ENCODE measurements around the gene NPRL2. TPM values are rescaled to one million over a fixed set of nuclear protein-coding genes. Genes with fewer than 3 reads are reported as not detected.

Gene NPRL2
- total RNA-seq, 2 experiments from 2014 or later = 59.8 to 60.3 TPM

DNA sequence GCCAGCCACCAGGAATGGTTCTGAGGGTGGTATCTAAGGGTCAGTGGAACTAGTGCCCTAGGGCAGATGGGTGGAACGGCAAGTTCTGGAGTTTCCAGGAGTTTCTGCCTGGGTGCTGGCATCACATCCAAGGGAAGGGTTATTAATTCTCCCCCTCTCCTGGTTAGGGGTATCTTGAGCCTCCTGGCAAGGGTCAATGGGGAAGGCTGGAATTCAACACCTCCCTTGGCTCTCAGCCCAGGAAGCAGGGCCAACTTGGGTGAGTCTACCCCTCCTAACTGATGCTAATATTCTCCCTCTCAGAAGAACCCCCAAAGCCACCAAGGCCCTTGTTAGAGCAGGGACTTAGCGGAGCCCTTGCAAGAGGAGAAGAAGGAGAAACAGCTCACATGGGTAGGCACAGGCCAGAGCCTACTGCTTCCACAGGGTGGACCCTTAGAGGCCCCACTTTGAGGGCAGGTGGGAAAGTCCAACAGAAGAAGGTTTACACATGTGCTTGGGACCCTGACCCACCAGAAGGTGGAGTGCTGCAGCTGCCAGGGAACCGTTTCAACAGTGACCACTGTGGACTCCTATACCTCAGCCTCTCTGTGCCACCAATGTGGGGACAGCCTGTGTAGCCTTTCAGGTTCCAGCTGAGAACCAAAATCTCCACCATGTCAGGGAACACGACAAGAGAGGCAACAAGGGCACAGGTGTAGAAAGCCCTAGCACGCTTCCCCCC lies 5.4 kb upstream of the NPRL2 start:
- H3K27me3 Mint-ChIP-seq (ENCODE audit: low read depth) = no peaks in the 10 kb centered on the region
- peaks cover 61% of the 10 kb centered on the region for H3K4me1 Mint-ChIP-seq (ENCODE audit: low read depth)
- H3K9me3 Mint-ChIP-seq (ENCODE audit: insufficient read depth) = no peaks in the 10 kb centered on the region
- ChIA-PET CTCF (interaction anchor here (1.0 to 2.0 kb wide), 6 partner anchors 9 to 186 kb away, joined by 3 to 11 read pairs (median 4); partner anchors contain the start of genes RASSF1 and ZMYND10), POLR2A (interaction anchor here (0.8 to 3.5 kb wide), 3 partner anchors 10 to 18 kb away, joined by 3 to 21 read pairs (median 11); partner anchors contain the start of genes RASSF1 and ZMYND10)
- DNase-seq (no peak), ATAC-seq (no peak)
- H3K4me3 Mint-ChIP-seq = peak overlapping the region; percentile 96
- no peak overlapping the region for H3K27ac Mint-ChIP-seq
- peaks cover 39% of the 10 kb centered on the region for H3K36me3 Mint-ChIP-seq (ENCODE audit: low read depth)

GRCh38 chr3:50354850-50355249 lies 4.3 kb upstream of the NPRL2 start:
- peaks cover 64% of the 10 kb centered on the region for H3K4me1 Mint-ChIP-seq (ENCODE audit: low read depth)
- H3K27ac Mint-ChIP-seq = no peak overlapping the region
- H3K4me3 Mint-ChIP-seq = no peak overlapping the region
- ATAC-seq = no peak
- no peaks in the 10 kb centered on the region for H3K9me3 Mint-ChIP-seq (ENCODE audit: insufficient read depth)
- DNase-seq = no peak
- ChIA-PET CTCF (interaction anchor here (1.1 kb wide), 1 partner anchor 17 kb away, joined by 3 read pairs; no protein-coding TSS in a partner anchor), POLR2A (interaction anchor here (1.2 to 3.5 kb wide), 3 partner anchors 13 to 55 kb away, joined by 3 to 21 read pairs (median 7); partner anchors contain the start of genes HYAL3, NAA80 and RASSF1)
- peaks cover 47% of the 10 kb centered on the region for H3K36me3 Mint-ChIP-seq (ENCODE audit: low read depth)
- H3K27me3 Mint-ChIP-seq (ENCODE audit: low read depth) = no peaks in the 10 kb centered on the region

GRCh38 chr3:50354186-50354764 lies 3.7 kb upstream of the NPRL2 start:
- H3K9me3 Mint-ChIP-seq (ENCODE audit: insufficient read depth) = no peaks in the 10 kb centered on the region
- no peaks in the 10 kb centered on the region for H3K27me3 Mint-ChIP-seq (ENCODE audit: low read depth)
- no peak overlapping the region for H3K4me3 Mint-ChIP-seq
- no peak for DNase-seq
- peaks cover 50% of the 10 kb centered on the region for H3K36me3 Mint-ChIP-seq (ENCODE audit: low read depth)
- H3K4me1 Mint-ChIP-seq (ENCODE audit: low read depth) = peaks cover 64% of the 10 kb centered on the region
- no peak for ATAC-seq
- ChIA-PET CTCF (interaction anchor here (1.1 to 1.6 kb wide), 2 partner anchors 16 to 18 kb away, joined by 3 to 6 read pairs; no protein-coding TSS in a partner anchor), POLR2A (interaction anchor here (0.8 to 3.5 kb wide), 6 partner anchors 8 to 55 kb away, joined by 3 to 21 read pairs (median 4); partner anchors contain the start of genes HYAL3, NAA80 and RASSF1)
- no peak overlapping the region for H3K27ac Mint-ChIP-seq

DNA sequence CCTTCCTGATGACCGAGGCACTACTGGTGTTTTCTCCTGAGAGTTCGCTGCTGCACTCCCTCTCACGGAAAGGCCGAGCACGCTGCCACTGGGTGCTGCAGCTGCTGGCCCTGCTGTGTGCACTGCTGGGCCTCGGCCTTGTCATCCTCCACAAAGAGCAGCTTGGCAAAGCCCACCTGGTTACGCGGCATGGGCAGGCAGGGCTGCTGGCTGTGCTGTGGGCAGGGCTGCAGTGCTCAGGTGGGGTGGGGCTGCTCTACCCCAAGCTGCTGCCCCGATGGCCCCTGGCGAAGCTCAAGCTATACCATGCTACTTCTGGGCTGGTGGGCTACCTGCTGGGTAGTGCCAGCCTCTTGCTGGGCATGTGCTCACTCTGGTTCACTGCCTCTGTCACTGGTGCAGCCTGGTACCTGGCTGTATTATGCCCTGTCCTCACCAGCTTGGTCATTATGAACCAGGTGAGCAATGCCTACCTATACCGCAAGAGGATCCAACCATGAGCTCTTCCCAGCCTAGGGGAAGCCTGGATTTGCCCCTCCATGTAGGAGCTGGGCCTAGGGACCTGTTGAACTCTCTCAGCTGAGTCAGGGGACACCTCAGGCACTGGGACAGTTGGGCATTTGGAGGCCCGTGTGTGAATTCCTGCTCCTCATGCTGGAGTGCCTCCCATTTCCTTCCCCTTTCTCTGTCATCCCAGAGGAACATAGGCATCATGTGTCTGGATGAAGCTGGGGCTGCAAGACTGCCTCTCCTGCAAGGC lies 2.9 kb upstream of the NPRL2 start:
- no peaks in the 10 kb centered on the region for H3K27me3 Mint-ChIP-seq (ENCODE audit: low read depth)
- ChIA-PET POLR2A (interaction anchor here (0.8 to 3.5 kb wide), 7 partner anchors 8 to 78 kb away, joined by 3 to 21 read pairs (median 4); partner anchors contain the start of genes HYAL3, NAA80 and RASSF1), CTCF (interaction anchor here (0.9 to 1.6 kb wide), 7 partner anchors 8 to 248 kb away, joined by 3 to 9 read pairs (median 4); partner anchors contain the start of genes HYAL3 and NAA80)
- no peak overlapping the region for H3K4me3 Mint-ChIP-seq
- ATAC-seq = no peak
- no peak for DNase-seq
- no peaks in the 10 kb centered on the region for H3K9me3 Mint-ChIP-seq (ENCODE audit: insufficient read depth)
- H3K27ac Mint-ChIP-seq = no peak overlapping the region
- H3K4me1 Mint-ChIP-seq (ENCODE audit: low read depth) = peaks cover 70% of the 10 kb centered on the region
- peaks cover 57% of the 10 kb centered on the region for H3K36me3 Mint-ChIP-seq (ENCODE audit: low read depth)

DNA sequence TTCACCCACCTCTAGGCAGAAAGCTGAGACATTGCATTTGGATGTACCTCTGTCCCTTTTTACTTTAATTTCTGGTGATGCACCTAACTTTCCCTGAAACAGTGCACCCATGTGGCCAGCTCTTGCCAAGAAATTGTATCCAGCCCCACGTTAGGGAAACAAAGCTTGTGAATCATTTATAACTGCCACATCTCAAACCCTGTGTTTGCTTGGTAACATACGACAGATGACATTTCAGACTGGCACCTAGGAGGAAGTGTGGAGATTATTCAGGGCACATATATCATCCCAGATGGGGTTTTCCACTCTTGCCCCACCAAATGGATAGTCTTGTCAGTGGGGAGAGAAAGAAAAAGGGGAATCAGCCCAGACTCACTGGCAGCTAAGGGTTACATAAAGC lies 2.2 kb upstream of the NPRL2 start:
- ATAC-seq = no peak
- POLR2A ChIA-PET = interaction anchor here (0.7 to 3.5 kb wide), 6 partner anchors 9 to 79 kb away, joined by 3 to 21 read pairs (median 4); partner anchors contain the start of gene RASSF1
- Mint-ChIP-seq H3K27ac (no peak overlapping the region), H3K9me3 (ENCODE audit: insufficient read depth) (no peaks in the 10 kb centered on the region), H3K4me3 (no peak overlapping the region), H3K4me1 (ENCODE audit: low read depth) (peaks cover 70% of the 10 kb centered on the region), H3K36me3 (ENCODE audit: low read depth) (peaks cover 59% of the 10 kb centered on the region), H3K27me3 (ENCODE audit: low read depth) (no peaks in the 10 kb centered on the region)
- no peak for DNase-seq
- CTCF ChIA-PET = interaction anchor here (0.9 to 1.6 kb wide), 7 partner anchors 9 to 249 kb away, joined by 3 to 9 read pairs (median 4); partner anchors contain the start of genes HYAL3 and NAA80

- DNase-seq (no peak), ATAC-seq (no peak)
- ChIA-PET CTCF (interaction anchor here (1.1 to 3.2 kb wide), 5 partner anchors 10 to 262 kb away, joined by 3 to 21 read pairs (median 4); no protein-coding TSS in a partner anchor), POLR2A (interaction anchor here (0.9 to 3.2 kb wide), 7 partner anchors 10 to 266 kb away, joined by 3 to 35 read pairs (median 6); partner anchors contain the start of genes CISH, HYAL3, MAPKAPK3 and NAA80)
- H3K4me3 Mint-ChIP-seq = peak overlapping the region; percentile 96
- H3K36me3 Mint-ChIP-seq (ENCODE audit: low read depth) = peaks cover 59% of the 10 kb centered on the region
- H3K27ac Mint-ChIP-seq = peak overlapping the region; percentile 99
- no peaks in the 10 kb centered on the region for H3K9me3 Mint-ChIP-seq (ENCODE audit: insufficient read depth)
- H3K27me3 Mint-ChIP-seq (ENCODE audit: low read depth) = no peaks in the 10 kb centered on the region
- H3K4me1 Mint-ChIP-seq (ENCODE audit: low read depth) = peaks cover 67% of the 10 kb centered on the region
Measured at GRCh38 chr3:50351323-50351697, 735 bp upstream of the NPRL2 start.

GRCh38 chr3:50350213-50350526 lies 405 bp downstream of the NPRL2 start:
- peaks cover 68% of the 10 kb centered on the region for H3K4me1 Mint-ChIP-seq (ENCODE audit: low read depth)
- ChIA-PET POLR2A (interaction anchor here (0.7 to 3.2 kb wide), 10 partner anchors 9 to 537 kb away, joined by 3 to 35 read pairs (median 6); partner anchors contain the start of genes CISH, HYAL3, MAPKAPK3 and NAA80), CTCF (interaction anchor here (1.0 to 5.9 kb wide), 13 partner anchors 8 to 263 kb away, joined by 3 to 31 read pairs (median 5); partner anchors contain the start of genes GNAI2, RASSF1 and TMEM115)
- ATAC-seq (no peak), DNase-seq (no peak)
- peak overlapping the region; percentile 96 for H3K4me3 Mint-ChIP-seq
- no peaks in the 10 kb centered on the region for H3K9me3 Mint-ChIP-seq (ENCODE audit: insufficient read depth)
- H3K27me3 Mint-ChIP-seq (ENCODE audit: low read depth) = no peaks in the 10 kb centered on the region
- peak overlapping the region; percentile 99 for H3K27ac Mint-ChIP-seq
- peaks cover 56% of the 10 kb centered on the region for H3K36me3 Mint-ChIP-seq (ENCODE audit: low read depth)

DNA sequence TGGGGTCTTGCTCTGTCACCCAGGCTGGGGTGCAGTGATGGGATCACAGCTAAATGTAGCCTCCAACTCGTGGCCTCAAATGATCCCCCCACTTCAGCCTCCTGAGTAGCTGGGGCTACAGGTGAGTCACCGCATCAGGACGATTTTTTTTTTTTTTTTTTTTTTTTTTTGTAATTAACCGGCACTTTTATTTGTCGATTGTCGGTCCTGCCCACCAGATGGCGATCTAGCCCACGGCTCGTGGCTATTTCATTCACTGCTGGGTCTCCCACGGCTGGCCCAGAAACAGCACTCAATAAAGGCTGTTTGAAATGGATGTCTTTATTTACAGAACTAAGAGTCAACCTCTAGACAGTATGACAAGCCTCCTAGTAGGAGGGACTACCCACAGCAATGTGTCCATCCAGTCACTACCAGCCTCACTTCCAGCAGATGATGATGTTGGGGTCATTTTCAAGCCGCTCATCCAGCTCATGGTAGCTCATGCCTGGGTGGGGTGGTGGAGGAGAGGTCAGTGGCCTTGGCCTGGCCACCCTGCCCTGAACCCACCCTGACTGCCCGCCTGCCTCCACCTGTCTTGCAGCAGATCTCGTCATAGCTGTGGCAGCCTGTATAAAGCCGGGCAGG lies 3.3 kb downstream of the NPRL2 start:
- Mint-ChIP-seq H3K27me3 (ENCODE audit: low read depth) (no peaks in the 10 kb centered on the region), H3K27ac (peak overlapping the region; percentile 77), H3K4me1 (ENCODE audit: low read depth) (peaks cover 85% of the 10 kb centered on the region), H3K4me3 (peak overlapping the region; percentile 15), H3K36me3 (ENCODE audit: low read depth) (peaks cover 46% of the 10 kb centered on the region), H3K9me3 (ENCODE audit: insufficient read depth) (no peaks in the 10 kb centered on the region)
- POLR2A ChIA-PET = interaction anchor here (0.9 to 4.3 kb wide), 3 partner anchors 10 to 224 kb away, joined by 3 to 25 read pairs (median 3); no protein-coding TSS in a partner anchor
- CTCF ChIA-PET = interaction anchor here (0.6 to 5.9 kb wide), 9 partner anchors 8 to 254 kb away, joined by 3 to 31 read pairs (median 5); no protein-coding TSS in a partner anchor
- DNase-seq = peak; percentile 87
- peak; percentile 5 for ATAC-seq

- peak within 1 kb of the TSS; percentile 62 for H3K27ac Mint-ChIP-seq
- ChIA-PET POLR2A (interaction anchor here (1.0 to 4.3 kb wide), 2 partner anchors 8 to 11 kb away, joined by 3 to 25 read pairs; no protein-coding TSS in a partner anchor), CTCF (interaction anchor here (1.3 to 5.9 kb wide), 5 partner anchors 9 to 266 kb away, joined by 3 to 31 read pairs (median 4); partner anchors contain the start of gene CISH)
- no peaks in the 10 kb centered on the region for H3K9me3 Mint-ChIP-seq (ENCODE audit: insufficient read depth)
- no peaks in the 10 kb centered on the region for H3K27me3 Mint-ChIP-seq (ENCODE audit: low read depth)
- H3K4me1 Mint-ChIP-seq (ENCODE audit: low read depth) = peaks cover 89% of the 10 kb centered on the region
- H3K4me3 Mint-ChIP-seq = peak within 1 kb of the TSS; percentile 60
- DNase-seq (peak; percentile 85), ATAC-seq (peak; percentile 16)
- peaks cover 39% of the 10 kb centered on the region for H3K36me3 Mint-ChIP-seq (ENCODE audit: low read depth)
Measured at GRCh38 chr3:50345586-50346234, 4.9 kb downstream of the NPRL2 start, which contains the start of gene ZMYND10. ZMYND10 (minus strand) TSS chr3:50345732; CDS start chr3:50345579, 153 bp downstream.

DNA sequence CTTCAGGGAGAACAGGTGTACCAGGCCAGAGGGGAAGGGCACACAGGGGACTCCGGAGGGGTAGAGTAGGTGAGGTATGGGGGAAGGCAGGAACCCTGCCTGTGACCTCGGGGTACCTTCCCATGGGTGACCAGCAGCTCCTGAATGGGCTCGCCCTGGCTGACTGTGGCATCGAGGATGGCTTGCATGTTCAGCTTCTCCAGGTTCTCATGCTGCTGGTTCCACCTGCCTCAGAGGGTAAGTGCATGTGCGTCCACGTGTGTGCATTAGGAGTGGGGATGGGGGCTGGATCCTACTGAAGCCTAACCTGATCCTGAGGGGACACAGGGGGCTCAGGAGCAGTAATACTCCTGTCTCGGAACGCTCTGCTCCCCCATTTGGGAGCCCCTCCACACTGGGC lies 5.6 kb downstream of the NPRL2 start:
- ChIA-PET CTCF (interaction anchor here (1.0 to 5.9 kb wide), 6 partner anchors 9 to 267 kb away, joined by 3 to 31 read pairs (median 4); partner anchors contain the start of gene CISH), POLR2A (interaction anchor here (1.0 to 4.3 kb wide), 2 partner anchors 7 to 12 kb away, joined by 3 to 25 read pairs; no protein-coding TSS in a partner anchor)
- peak overlapping the region; percentile 8 for H3K4me3 Mint-ChIP-seq
- H3K36me3 Mint-ChIP-seq (ENCODE audit: low read depth) = peaks cover 37% of the 10 kb centered on the region
- no peak for ATAC-seq
- no peak overlapping the region for H3K27ac Mint-ChIP-seq
- no peaks in the 10 kb centered on the region for H3K9me3 Mint-ChIP-seq (ENCODE audit: insufficient read depth)
- H3K4me1 Mint-ChIP-seq (ENCODE audit: low read depth) = peaks cover 84% of the 10 kb centered on the region
- no peaks in the 10 kb centered on the region for H3K27me3 Mint-ChIP-seq (ENCODE audit: low read depth)
- no peak for DNase-seq
